ELR (cell line): ENCODE results near the gene VCY1B.
"Not testable (repeated sequence)": the region's sequence is repeated elsewhere in the genome, so short reads cannot be mapped to it uniquely, and the experiment has no call there.

Source experiments
- DNase-seq: peaks from one replicate; pipeline ENCODE4 v3.0.0-alpha.2; 2015; ENCODE audit warnings: low read depth

The VCY1B gene

DNA sequence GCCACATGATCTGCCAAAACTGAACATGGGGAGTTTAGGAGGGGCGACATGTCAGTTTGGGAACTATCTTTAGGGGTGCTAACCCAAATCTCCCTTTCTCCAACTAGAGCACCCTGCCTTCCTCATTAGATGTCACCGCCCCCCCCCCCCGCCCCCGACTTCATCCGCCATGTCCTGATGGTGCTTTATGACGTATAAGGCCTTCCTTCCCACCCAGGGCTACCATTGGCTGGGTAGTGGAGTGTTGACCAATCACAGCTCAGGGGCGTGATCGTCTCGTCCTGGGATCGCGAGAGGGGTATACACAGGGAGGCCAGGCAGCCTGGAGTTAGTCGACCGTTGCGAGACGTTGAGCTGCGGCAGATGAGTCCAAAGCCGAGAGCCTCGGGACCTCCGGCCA, at the start of gene VCY1B:
Gene VCY1B, plus strand, starts transcription at position 301 of the 400 bp plus-strand sequence. Its CDS starts 63 bp downstream, at position 364.
- DNase-seq = not testable (repeated sequence)

- DNase-seq = not testable (repeated sequence)
Observed at GRCh38 chrY:14011916-14012315, 44.1 kb upstream of the VCY1B start.

GRCh38 chrY:14030395-14030794, 25.6 kb upstream of the VCY1B start:
- DNase-seq = not testable (repeated sequence)

DNA sequence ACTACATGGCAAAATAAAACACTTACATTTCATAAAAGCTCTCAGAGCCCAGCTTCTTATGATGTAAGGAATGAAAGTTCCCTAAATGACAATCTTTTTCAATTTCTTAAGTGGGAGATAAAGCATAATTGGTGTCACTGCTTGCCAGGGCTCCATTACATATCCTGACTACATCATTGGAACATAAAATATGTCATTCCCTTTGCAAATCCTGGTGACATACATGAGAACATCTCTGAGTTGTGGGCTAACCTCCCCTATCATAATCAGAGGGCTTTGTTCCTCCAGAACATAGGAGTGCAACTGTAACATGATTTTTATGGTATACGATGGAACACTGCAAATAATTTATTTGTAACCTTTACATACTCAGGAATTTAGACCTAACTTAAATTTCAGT, 29.9 kb downstream of the VCY1B start:
- no peak for DNase-seq
